22Rv1 (cell line): ENCODE data around the gene IKZF3.
"Not testable (repeated sequence)": the region's sequence is repeated elsewhere in the genome, so short reads cannot be mapped to it uniquely, and the experiment has no call there.

ENCODE experiments used
- H3K27ac ChIP-seq: fragments of 450-650 bp; 2 replicates; pipeline ENCODE4 v1.5.1; 2017
- CTCF ChIP-seq: fragments of 450-650 bp; IDR thresholded peaks from 2 replicates; pipeline ENCODE4 v1.5.1; 2017; ENCODE audit warnings: mild to moderate bottlenecking
- ZFX ChIP-seq: fragments of 450-650 bp; IDR thresholded peaks from 2 replicates; pipeline ENCODE4 v1.6.1; 2017; ENCODE audit warnings: antibody characterized with exemption, borderline replicate concordance

The IKZF3 gene

GRCh38 chr17:39852239-39852638 is 11.9 kb downstream of the IKZF3 start:
- no peak overlapping the region for H3K27ac ChIP-seq

GRCh38 chr17:39850186-39850585 is 13.9 kb downstream of the IKZF3 start:
- H3K27ac ChIP-seq: not testable (repeated sequence)

More at GRCh38 chr17:39852239-39852638, 11.9 kb downstream of the IKZF3 start:
- TF ChIP-seq CTCF: no peak
- TF ChIP-seq ZFX: no peak

- TF ChIP-seq ZFX (no peak), CTCF (no peak)
- no peak overlapping the region for H3K27ac ChIP-seq
These were observed 15.5 kb downstream of the IKZF3 start for GRCh38 chr17:39848600-39848999.

- TF ChIP-seq ZFX: no peak
- TF ChIP-seq CTCF: no peak
- no peak overlapping the region for H3K27ac ChIP-seq
These were observed 17.9 kb downstream of the IKZF3 start for GRCh38 chr17:39846205-39846604.

GRCh38 chr17:39845052-39845846 is 18.9 kb downstream of the IKZF3 start:
- H3K27ac ChIP-seq: no peak overlapping the region
- no peak for TF ChIP-seq ZFX
- TF ChIP-seq CTCF: no peak

GRCh38 chr17:39841134-39841683 is 22.9 kb downstream of the IKZF3 start:
- TF ChIP-seq ZFX (no peak), CTCF (no peak)
- H3K27ac ChIP-seq: no peak overlapping the region

GRCh38 chr17:39838784-39839183 is 25.3 kb downstream of the IKZF3 start:
- no peak for TF ChIP-seq CTCF
- TF ChIP-seq ZFX: no peak
- no peak overlapping the region for H3K27ac ChIP-seq
